H9 (cell line): ENCODE data around the gene SLC22A2. TPM values are rescaled to one million over a fixed set of nuclear protein-coding genes. Genes with fewer than 3 reads are reported as not detected.

Experiments used
- DNase-seq: peaks from one replicate; pipeline ENCODE4 v3.0.0-alpha.2; 2017
- H2AFZ ChIP-seq: one replicate; pipeline ENCODE4 v1.6.1; 2013; ENCODE audit warnings: mild to moderate bottlenecking, low read length, control low read depth, moderate library complexity
- H2AK5ac ChIP-seq: 2 replicates; pipeline ENCODE4 v1.6.1; 2013; ENCODE audit warnings: low read length, control low read depth, mixed read lengths; ENCODE audit not compliant: insufficient read length
- H2BK120ac ChIP-seq: one replicate; pipeline ENCODE4 v1.6.1; 2013; ENCODE audit warnings: low read depth, mild to moderate bottlenecking, low read length, control low read depth, inconsistent platforms; ENCODE audit not compliant: poor library complexity, severe bottlenecking
- H2BK12ac ChIP-seq: 2 replicates; pipeline ENCODE4 v1.6.1; 2013; ENCODE audit warnings: low read length, control low read depth, mixed read lengths, low read depth; ENCODE audit not compliant: insufficient read length
- H2BK15ac ChIP-seq: 2 replicates; pipeline ENCODE4 v1.6.1; 2013; ENCODE audit warnings: low read depth, low read length, control low read depth
- H2BK20ac ChIP-seq: one replicate; pipeline ENCODE4 v1.6.1; 2013; ENCODE audit warnings: low read depth, mild to moderate bottlenecking, low read length, control low read depth, inconsistent platforms; ENCODE audit not compliant: poor library complexity, severe bottlenecking
- H2BK5ac ChIP-seq: 2 replicates; pipeline ENCODE4 v1.6.1; 2013; ENCODE audit warnings: low read length, control low read depth, mixed read lengths; ENCODE audit not compliant: insufficient read length
- H3K14ac ChIP-seq: 2 replicates; pipeline ENCODE4 v1.6.1; 2013; ENCODE audit warnings: low read length, control low read depth; ENCODE audit not compliant: insufficient read depth
- H3K18ac ChIP-seq: 2 replicates; pipeline ENCODE4 v1.6.1; 2013; ENCODE audit warnings: low read depth, mild to moderate bottlenecking, mixed read lengths, low read length, control low read depth; ENCODE audit not compliant: insufficient read length
- H3K23ac ChIP-seq: 2 replicates; pipeline ENCODE4 v1.6.1; 2013; ENCODE audit warnings: low read length, control low read depth, mixed read lengths, low read depth; ENCODE audit not compliant: insufficient read length
- H3K23me2 ChIP-seq: 2 replicates; pipeline ENCODE4 v1.6.1; 2013; ENCODE audit warnings: low read depth, mild to moderate bottlenecking, mixed read lengths, low read length, control low read depth; ENCODE audit not compliant: insufficient read length, poor library complexity, severe bottlenecking
- H3K27ac ChIP-seq: 2 replicates; pipeline ENCODE4 v1.5.1; 2013; ENCODE audit warnings: low read length, control low read depth, mixed read lengths, low read depth; ENCODE audit not compliant: insufficient read length
- H3K27me3 ChIP-seq: 2 replicates; pipeline ENCODE4 v1.6.1; 2013; ENCODE audit warnings: low read length, control low read depth, inconsistent platforms; ENCODE audit not compliant: insufficient read depth
- H3K4ac ChIP-seq: 2 replicates; pipeline ENCODE4 v1.6.1; 2013; ENCODE audit warnings: low read depth, mild to moderate bottlenecking, control low read depth, inconsistent platforms, low read length, moderate library complexity
- H3K4me1 ChIP-seq: 2 replicates; pipeline ENCODE4 v1.6.1; 2013; ENCODE audit warnings: low read length, control low read depth, inconsistent platforms; ENCODE audit not compliant: insufficient read depth
- H3K4me2 ChIP-seq: 2 replicates; pipeline ENCODE4 v1.6.1; 2013; ENCODE audit warnings: low read length, control low read depth, mixed read lengths; ENCODE audit not compliant: insufficient read length, insufficient read depth
- H3K56ac ChIP-seq: 2 replicates; pipeline ENCODE4 v1.6.1; 2013; ENCODE audit warnings: low read depth, mild to moderate bottlenecking, mixed read lengths, low read length, control low read depth; ENCODE audit not compliant: insufficient read length
- H3K79me1 ChIP-seq: 2 replicates; pipeline ENCODE4 v1.6.1; 2013; ENCODE audit warnings: low read depth, mild to moderate bottlenecking, moderate library complexity, low read length, control low read depth, inconsistent platforms; ENCODE audit not compliant: insufficient read depth, poor library complexity, severe bottlenecking
- H3K79me2 ChIP-seq: 2 replicates; pipeline ENCODE4 v1.6.1; 2013; ENCODE audit warnings: low read length, control low read depth, inconsistent platforms; ENCODE audit not compliant: insufficient read depth
- H3K9ac ChIP-seq: 2 replicates; pipeline ENCODE4 v1.6.1; 2013; ENCODE audit warnings: low read length, control low read depth, mixed read lengths; ENCODE audit not compliant: insufficient read length; ENCODE audit errors: extremely low read depth
- H3K9me3 ChIP-seq: one replicate; pipeline ENCODE4 v1.6.1; 2013; ENCODE audit warnings: low read depth, low read length, inconsistent platforms; ENCODE audit not compliant: control insufficient read depth
- H3T11ph ChIP-seq: one replicate; pipeline ENCODE4 v1.6.1; 2013; ENCODE audit warnings: mild to moderate bottlenecking, low read length, control low read depth, inconsistent platforms
- H4K20me1 ChIP-seq: one replicate; pipeline ENCODE4 v1.6.1; 2013; ENCODE audit not compliant: control insufficient read depth, insufficient read length, insufficient read depth
- H4K5ac ChIP-seq: 2 replicates; pipeline ENCODE4 v1.6.1; 2013; ENCODE audit warnings: low read depth, mild to moderate bottlenecking, mixed read lengths, low read length, control low read depth; ENCODE audit not compliant: insufficient read length
- H4K8ac ChIP-seq: replicated peaks from 2 replicates; pipeline ENCODE4 v1.6.1; 2013; ENCODE audit warnings: low read length, control low read depth, mixed read lengths, low read depth; ENCODE audit not compliant: insufficient read length
- H4K91ac ChIP-seq: 2 replicates; pipeline ENCODE4 v1.6.1; 2013; ENCODE audit warnings: low read depth, mild to moderate bottlenecking, moderate library complexity, mixed read lengths, low read length, control low read depth; ENCODE audit not compliant: insufficient read length
- H3K27ac Mint-ChIP-seq, 3 experiments: 2 replicates in 2 of 3; 3 replicates in 1 of 3; pipeline ENCODE4 v1.8.0; 2020 to 2021; ENCODE audit warnings: mixed read lengths in 3 of 3, mild to moderate bottlenecking in 1 of 3, moderate library complexity in 1 of 3
- H3K27me3 Mint-ChIP-seq: 2 replicates; pipeline ENCODE4 v1.8.0; 2021; ENCODE audit warnings: low read depth, mild to moderate bottlenecking, moderate library complexity, mixed read lengths
- H3K36me3 Mint-ChIP-seq, 3 experiments: 2 replicates in 2 of 3; 3 replicates in 1 of 3; pipeline ENCODE4 v1.8.0; 2020 to 2021; ENCODE audit warnings: low read depth in 3 of 3, mixed read lengths in 3 of 3; ENCODE audit not compliant: insufficient read depth in 1 of 3
- H3K4me1 Mint-ChIP-seq, 2 experiments: 2 replicates each; pipeline ENCODE4 v1.8.0; 2020; ENCODE audit warnings: mixed read lengths in 2 of 2
- H3K4me3 Mint-ChIP-seq, 2 experiments: 2 replicates in 1 of 2; 3 replicates in 1 of 2; pipeline ENCODE4 v1.8.0; 2020 to 2021; ENCODE audit warnings: mild to moderate bottlenecking in 2 of 2, mixed read lengths in 2 of 2, moderate library complexity in 1 of 2
- H3K9me3 Mint-ChIP-seq, 2 experiments: 2 replicates in 1 of 2; 3 replicates in 1 of 2; pipeline ENCODE4 v1.8.0; 2020; ENCODE audit warnings: mild to moderate bottlenecking in 2 of 2, mixed read lengths in 2 of 2, moderate library complexity in 1 of 2
- WGBS: extraction: QIAGEN DNeasy Blood & Tissue Kit; methylation state at CpG from one replicate; pipeline ENCODE4 v1.1.7; 2013; ENCODE audit warnings: missing lambda C conversion rate, low lambda C conversion rate, mixed read lengths; ENCODE audit not compliant: insufficient read length; ENCODE audit errors: extremely low coverage; 5-methylcytosine and 5-hydroxymethylcytosine counted together
- total RNA-seq: library from RNA; stranded (reverse); gene quantifications from 2 replicates; pipeline ENCODE4 v1.2.1, GENCODE V29; 2021
- TF ChIP-seq, protein P1 (sequence below): fragments of 200-600 bp; sonication (generic); conservative IDR thresholded peaks from 3 replicates; pipeline ENCODE4 v1.8.0; 2021; ENCODE audit warnings: antibody characterized with exemption, mild to moderate bottlenecking

Gene SLC22A2
- total RNA-seq, 1 experiment from 2014 or later = 1.0 TPM

DNA sequence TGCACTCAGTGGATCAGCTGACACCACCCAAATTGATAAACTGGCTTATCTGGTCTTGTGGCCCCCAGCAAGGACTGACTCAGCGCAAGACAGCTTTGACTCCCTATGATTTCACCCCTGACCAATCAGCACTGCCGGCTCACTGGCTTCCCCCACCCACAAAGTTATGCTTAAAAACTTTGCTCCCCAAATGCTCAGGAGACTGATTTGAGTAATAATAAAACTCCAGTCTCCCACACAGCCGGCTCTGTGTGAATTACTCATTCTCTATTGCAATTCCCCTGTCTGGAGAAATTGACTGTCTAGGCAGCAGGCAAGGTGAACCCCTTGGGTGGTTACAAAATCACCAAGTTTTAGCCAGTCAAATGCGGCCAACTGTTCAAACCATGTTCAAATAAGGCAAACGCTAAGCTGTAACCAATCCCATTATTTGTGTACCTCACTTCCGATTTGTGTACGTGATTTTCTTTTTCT lies 32.5 kb downstream of the SLC22A2 start:
- Histone ChIP-seq H2AFZ (peak overlapping the region; percentile 10), H2BK120ac (peak overlapping the region; percentile 56), H3K4me1 (peaks cover 7% of the 10 kb centered on the region; the same call in 1 of the 2 replicates), H2BK5ac (no peak overlapping the region), H4K91ac (no peak overlapping the region), H3K27ac (peak overlapping the region; percentile 80), H3K23me2 (no peaks in the 10 kb centered on the region), H3K23ac (no peak overlapping the region), H3T11ph (no peak overlapping the region), H3K4ac (no peak overlapping the region), H3K56ac (no peak overlapping the region), H3K27me3 (no peaks in the 10 kb centered on the region), H3K14ac (no peak overlapping the region), H4K20me1 (no peaks in the 10 kb centered on the region), H3K18ac (no peak overlapping the region), H3K9ac (no peak overlapping the region), H3K79me1 (no peaks in the 10 kb centered on the region), H4K5ac (no peak overlapping the region), H4K8ac (no peak overlapping the region), H2BK15ac (no peak overlapping the region), H2BK12ac (no peak overlapping the region), H2BK20ac (peak overlapping the region; percentile 49), H3K4me2 (no peak overlapping the region), H3K9me3 (no peaks in the 10 kb centered on the region), H3K79me2 (no peaks in the 10 kb centered on the region), H2AK5ac (no peak overlapping the region)
- Mint-ChIP-seq H3K36me3 (peaks cover 0 to 19% (median 18%) of the 10 kb centered on the region in 3 experiments; a peak in 5 of 7 replicates), H3K9me3 (peaks cover 8% of the 10 kb centered on the region in 2 experiments; a peak in 4 of 5 replicates), H3K27me3 (no peaks in the 10 kb centered on the region), H3K27ac (peak overlapping the region; percentile 94 to 98 (median 98); a peak in 6 of 7 replicates), H3K4me3 (no peak overlapping the region), H3K4me1 (peaks cover 59 to 72% of the 10 kb centered on the region in 2 experiments)
- WGBS = no CpG with 5 or more reads among the region's 7 CpGs
- no peak for DNase-seq
- TF ChIP-seq, protein P1, sequence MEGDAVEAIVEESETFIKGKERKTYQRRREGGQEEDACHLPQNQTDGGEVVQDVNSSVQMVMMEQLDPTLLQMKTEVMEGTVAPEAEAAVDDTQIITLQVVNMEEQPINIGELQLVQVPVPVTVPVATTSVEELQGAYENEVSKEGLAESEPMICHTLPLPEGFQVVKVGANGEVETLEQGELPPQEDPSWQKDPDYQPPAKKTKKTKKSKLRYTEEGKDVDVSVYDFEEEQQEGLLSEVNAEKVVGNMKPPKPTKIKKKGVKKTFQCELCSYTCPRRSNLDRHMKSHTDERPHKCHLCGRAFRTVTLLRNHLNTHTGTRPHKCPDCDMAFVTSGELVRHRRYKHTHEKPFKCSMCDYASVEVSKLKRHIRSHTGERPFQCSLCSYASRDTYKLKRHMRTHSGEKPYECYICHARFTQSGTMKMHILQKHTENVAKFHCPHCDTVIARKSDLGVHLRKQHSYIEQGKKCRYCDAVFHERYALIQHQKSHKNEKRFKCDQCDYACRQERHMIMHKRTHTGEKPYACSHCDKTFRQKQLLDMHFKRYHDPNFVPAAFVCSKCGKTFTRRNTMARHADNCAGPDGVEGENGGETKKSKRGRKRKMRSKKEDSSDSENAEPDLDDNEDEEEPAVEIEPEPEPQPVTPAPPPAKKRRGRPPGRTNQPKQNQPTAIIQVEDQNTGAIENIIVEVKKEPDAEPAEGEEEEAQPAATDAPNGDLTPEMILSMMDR = no peak
